Tibial nerve (tissue), 4 donors: ENCODE results near the gene PIK3CB. TPM values are rescaled to one million over a fixed set of nuclear protein-coding genes. Genes with fewer than 3 reads are reported as not detected.
"Not testable (repeated sequence)": the region's sequence is repeated elsewhere in the genome, so short reads cannot be mapped to it uniquely, and the experiment has no call there.

Experiments
- DNase-seq, 2 donors: peaks; one replicate each; pipeline ENCODE4 v3.0.0-alpha.2; 2019; ENCODE audit warnings: low spot score in 2 of 2
- H3K27ac ChIP-seq, 4 donors: fragments of 200-600 bp; sonication (generic) in 3 of 4; one replicate each; pipeline ENCODE4 v1.5.1; 2017 to 2019; ENCODE audit warnings: mild to moderate bottlenecking in 1 of 4
- H3K27me3 ChIP-seq, 2 donors: fragments of 200-600 bp; sonication (generic) in 1 of 2; one replicate each; pipeline versions ENCODE4 v1.5.1 to v1.6.0; 2017 to 2019
- H3K36me3 ChIP-seq, 3 donors: fragments of 200-600 bp; sonication (generic); one replicate each; pipeline ENCODE4 v1.5.1; 2018 to 2019
- H3K4me1 ChIP-seq, 4 donors: fragments of 200-600 bp; sonication (generic) in 3 of 4; one replicate each; pipeline ENCODE4 v1.5.1; 2017 to 2019
- H3K4me3 ChIP-seq, 4 donors: fragments of 200-600 bp; sonication (generic) in 3 of 4; one replicate each; pipeline ENCODE4 v1.5.1; 2017 to 2019; ENCODE audit warnings: mild to moderate bottlenecking in 1 of 4, moderate library complexity in 1 of 4
- H3K9me3 ChIP-seq, 4 donors: fragments of 200-600 bp; sonication (generic) in 3 of 4; one replicate each; pipeline ENCODE4 v1.5.1; 2017 to 2019
- CTCF ChIP-seq, 5 experiments: fragments of 200-600 bp in 3 of 5; fragments of 450-650 bp in 2 of 5; sonication (generic) in 3 of 5; IDR thresholded peaks; one replicate each; pipeline ENCODE4 v1.5.1; 2016 to 2019; ENCODE audit warnings: antibody characterized with exemption in 5 of 5, mild to moderate bottlenecking in 3 of 5, moderate library complexity in 2 of 5
- EP300 ChIP-seq, 2 donors: sonication (generic); formaldehyde crosslinking; IDR thresholded peaks; one replicate each; pipeline ENCODE4 v1.6.1; 2017; ENCODE audit warnings: antibody characterized with exemption in 2 of 2, mild to moderate bottlenecking in 1 of 2
- POLR2A ChIP-seq, 2 donors: fragments of 450-650 bp; IDR thresholded peaks; one replicate each; pipeline ENCODE4 v1.6.1; 2017; ENCODE audit warnings: antibody characterized with exemption in 2 of 2, mild to moderate bottlenecking in 2 of 2, moderate library complexity in 2 of 2
- WGBS, 2 donors: methylation state at CpG; one replicate each; pipeline ENCODE4 v1.1.5; 2018; 5-methylcytosine and 5-hydroxymethylcytosine counted together
- total RNA-seq, 4 donors: library from RNA; depleted of rRNA; stranded (reverse); fragments of >200 nt; gene quantifications; one replicate each; pipeline ENCODE4 v1.1.0, GENCODE V29; 2016

PIK3CB gene
- total RNA-seq, 4 donors from 2014 or later, result 11.2 to 32.1 (median 27.2) TPM

- TF ChIP-seq EP300 (IDR thresholded peaks at IDR 0.05) (no peak), POLR2A (IDR thresholded peaks at IDR 0.05) (no peak), CTCF (IDR thresholded peaks at IDR 0.05) (no peak)
- no peaks in the 10 kb centered on the region for H3K9me3 ChIP-seq
- 88% methylated on average over 4 of the region's 4 CpGs for WGBS, 2 donors
Observed at GRCh38 chr3:138620431-138620830, 214.3 kb downstream of the PIK3CB start.

DNA sequence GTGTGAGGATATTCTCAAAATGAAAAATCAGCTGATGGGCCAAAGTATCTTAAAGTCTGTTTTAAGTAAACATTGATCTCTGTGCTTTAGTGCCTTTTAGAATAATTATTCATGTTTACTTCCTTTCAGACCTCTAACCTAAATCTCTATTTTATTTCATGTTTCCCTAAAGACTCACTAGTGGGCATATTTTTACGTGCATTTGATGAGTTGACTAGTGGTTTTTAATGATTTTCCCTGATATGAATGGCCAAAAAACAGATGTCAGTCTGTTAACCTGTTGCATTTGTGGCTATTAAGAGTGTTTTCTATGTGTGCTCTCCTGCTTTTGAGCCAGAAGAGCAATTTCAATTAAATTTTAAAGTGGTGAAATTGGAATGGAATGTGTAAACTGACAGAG lies 219.3 kb downstream of the PIK3CB start:
- Histone ChIP-seq H3K36me3 (no peaks in the 10 kb centered on the region), H3K27ac (no peak overlapping the region), H3K4me3 (no peak overlapping the region), H3K9me3 (no peaks in the 10 kb centered on the region), H3K4me1 (peaks cover 0 to 16% (median 0%) of the 10 kb centered on the region in 4 donors), H3K27me3 (no peaks in the 10 kb centered on the region)
- TF ChIP-seq CTCF (IDR thresholded peaks at IDR 0.05), result no peak
- TF ChIP-seq POLR2A (IDR thresholded peaks at IDR 0.05), result no peak
- 67 to 76% methylated on average over 1 of the region's 1 CpG for WGBS, 2 donors
- DNase-seq, result no peak

More at GRCh38 chr3:138620431-138620830, 214.3 kb downstream of the PIK3CB start:
- H3K4me3 ChIP-seq, result no peak overlapping the region
- H3K27ac ChIP-seq, result no peak overlapping the region
- DNase-seq, result no peak
- peaks cover 0 to 15% (median 0%) of the 10 kb centered on the region in 4 donors for H3K4me1 ChIP-seq
- no peaks in the 10 kb centered on the region for H3K27me3 ChIP-seq
- peaks cover 0 to 14% (median 0%) of the 10 kb centered on the region in 3 donors for H3K36me3 ChIP-seq

DNA sequence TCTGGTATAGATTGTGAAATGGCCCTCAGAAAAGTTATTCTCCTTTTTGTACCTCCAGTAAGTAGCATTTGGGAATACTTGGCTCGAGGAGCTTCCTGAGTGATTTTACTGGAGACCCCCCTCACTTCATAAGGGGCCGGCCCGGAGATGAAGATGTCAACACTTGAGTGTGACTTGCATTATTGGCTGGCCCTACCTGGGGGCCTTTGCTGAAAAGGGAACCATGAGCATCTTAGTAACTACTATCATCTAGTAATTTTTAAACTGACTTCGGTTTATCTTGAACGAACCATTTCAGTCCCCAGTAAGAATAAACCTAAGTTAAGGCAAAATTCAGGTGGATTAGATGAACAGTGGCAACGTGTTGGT lies 224.8 kb downstream of the PIK3CB start:
- Histone ChIP-seq H3K36me3 (peaks cover 0 to 6% (median 0%) of the 10 kb centered on the region in 3 donors), H3K27me3 (peaks cover 0 to 4% of the 10 kb centered on the region in 2 donors), H3K9me3 (no peaks in the 10 kb centered on the region), H3K4me3 (peak overlapping the region in 2 of 4 donors; percentile 73 to 74), H3K27ac (peak overlapping the region in 3 of 4 donors; percentile 92 to 95 (median 94)), H3K4me1 (peaks cover 0 to 10% (median 9%) of the 10 kb centered on the region in 4 donors)
- TF ChIP-seq POLR2A (IDR thresholded peaks at IDR 0.05), result no peak
- no peak for TF ChIP-seq CTCF (IDR thresholded peaks at IDR 0.05)
- TF ChIP-seq EP300 (IDR thresholded peaks at IDR 0.05), result no peak
- 70 to 72% methylated on average over 6 of the region's 6 CpGs for whole genome bisulfite sequencing, 2 donors
- no peak for DNase-seq

- peaks cover 0 to 10% (median 9%) of the 10 kb centered on the region in 4 donors for H3K4me1 ChIP-seq
- H3K36me3 ChIP-seq, result peaks cover 0 to 6% (median 0%) of the 10 kb centered on the region in 3 donors
- peak within 1 kb of the TSS; percentile 91 to 95 (median 93) for H3K27ac ChIP-seq
- H3K4me3 ChIP-seq, result peak within 1 kb of the TSS; percentile 60 to 78 (median 74)
- 4 to 10% methylated on average over 11 to 39 of the region's 68 CpGs for WGBS, 2 donors
- H3K27me3 ChIP-seq, result peaks cover 0 to 4% of the 10 kb centered on the region in 2 donors
- TF ChIP-seq EP300 (IDR thresholded peaks at IDR 0.05), result no peak
- no peak for TF ChIP-seq POLR2A (IDR thresholded peaks at IDR 0.05)
- no peak for TF ChIP-seq CTCF (IDR thresholded peaks at IDR 0.05)
- no peaks in the 10 kb centered on the region for H3K9me3 ChIP-seq
- DNase-seq, result peak; percentile 22 to 44
Observed at GRCh38 chr3:138608322-138609135, 226.2 kb downstream of the PIK3CB start, which contains the start of gene FAIM. Gene FAIM (plus strand): TSS chr3:138608771. CDS start chr3:138619727, 10,956 bp downstream.

DNA sequence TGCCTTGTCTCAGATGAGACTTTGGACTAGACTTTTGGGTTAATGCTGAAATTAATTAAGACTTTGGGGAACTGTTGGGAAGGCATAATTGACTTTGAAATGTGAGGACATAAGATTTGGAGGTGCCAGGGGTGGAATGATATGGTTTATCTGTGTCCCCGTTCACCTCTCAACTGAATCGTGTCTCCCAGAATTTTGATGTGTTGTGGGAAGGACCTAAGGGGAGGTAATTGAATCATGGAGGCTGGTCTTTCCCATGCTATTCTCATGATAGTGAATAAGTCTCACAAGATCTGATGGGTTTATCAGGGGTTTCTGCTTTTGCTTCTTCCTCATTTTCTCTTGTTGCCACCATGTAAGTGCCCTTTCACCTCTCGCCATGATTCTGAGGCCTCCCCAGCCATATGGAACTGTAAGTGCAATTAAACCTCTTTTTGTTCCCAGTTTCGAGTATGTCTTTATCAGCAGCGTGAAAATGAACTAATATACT lies 230.6 kb downstream of the PIK3CB start:
- not testable (repeated sequence) for H3K27me3 ChIP-seq, H3K4me1 ChIP-seq, H3K4me3 ChIP-seq, H3K27ac ChIP-seq, DNase-seq, H3K9me3 ChIP-seq, H3K36me3 ChIP-seq
- 96 to 97% methylated on average over 5 of the region's 5 CpGs for WGBS, 2 donors

Other genes with a start within 250 kb of the PIK3CB start
- 10 to 100 TPM; 19.7 to 24.6 (median 21.5) TPM for gene CEP70, start 240.7 kb downstream of the PIK3CB start, total RNA-seq
- gene FAIM, start 226.2 kb downstream of the PIK3CB start, total RNA-seq, result 10 to 100 TPM in 3 of 4 donors, 1 to 10 TPM in 1; 6.3 to 15.3 (median 13.6) TPM
- not detected for gene FOXL2, start 112.2 kb upstream of the PIK3CB start, total RNA-seq
- not detected for gene FOXL2NB, start 112.3 kb upstream of the PIK3CB start, total RNA-seq
- not detected for gene PRR23A, start 171.3 kb upstream of the PIK3CB start, total RNA-seq
- not detected for gene PRR23B, start 186.0 kb upstream of the PIK3CB start, total RNA-seq
- gene PRR23C, start 210.0 kb upstream of the PIK3CB start, total RNA-seq, result not detected